GM13977 (cell line): ENCODE results near the gene ARHGAP9.

Source experiments
- DNase-seq: peaks from one replicate; pipeline ENCODE4 v3.0.0; 2012; ENCODE audit warnings: low spot score
- in situ Hi-C: fragments of 300-500 bp; cut with MboI; formaldehyde crosslinking; loops from one replicate; pipeline ENCODE4 v1.12.0; 2022; ENCODE audit warnings: low sequenced_read_pairs, low pct_unique_long_range_greater_than_20kb, mixed read lengths, inconsistent platforms; ENCODE audit not compliant: unreplicated experiment
- TF ChIP-seq, protein P1 (sequence below): IDR thresholded peaks from 2 replicates; pipeline ENCODE4 v1.5.1; 2012; ENCODE audit warnings: mild to moderate bottlenecking, control low read depth; ENCODE audit not compliant: insufficient read depth; ENCODE audit errors: extremely low read depth, missing control alignments

The ARHGAP9 gene

DNA sequence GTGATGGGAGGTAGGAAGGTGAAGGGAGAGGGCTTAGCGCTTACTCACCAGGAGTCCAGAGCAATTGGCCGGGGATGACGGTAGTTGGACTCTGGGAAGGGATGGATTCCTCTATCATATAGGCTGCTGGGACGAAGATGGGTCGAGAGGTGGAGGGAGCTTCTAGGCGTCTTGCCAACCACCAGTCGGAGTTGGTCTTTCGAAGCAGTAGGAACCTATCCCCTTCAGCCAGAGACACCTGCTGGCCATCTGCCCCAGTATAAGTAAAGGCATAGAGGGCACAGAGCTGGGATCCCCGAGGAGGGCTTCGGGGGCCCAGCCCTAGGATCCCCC is 657 bp downstream of the ARHGAP9 start:
- in situ Hi-C loops, result no loop called here
- no peak for DNase-seq
- TF ChIP-seq, protein P1, sequence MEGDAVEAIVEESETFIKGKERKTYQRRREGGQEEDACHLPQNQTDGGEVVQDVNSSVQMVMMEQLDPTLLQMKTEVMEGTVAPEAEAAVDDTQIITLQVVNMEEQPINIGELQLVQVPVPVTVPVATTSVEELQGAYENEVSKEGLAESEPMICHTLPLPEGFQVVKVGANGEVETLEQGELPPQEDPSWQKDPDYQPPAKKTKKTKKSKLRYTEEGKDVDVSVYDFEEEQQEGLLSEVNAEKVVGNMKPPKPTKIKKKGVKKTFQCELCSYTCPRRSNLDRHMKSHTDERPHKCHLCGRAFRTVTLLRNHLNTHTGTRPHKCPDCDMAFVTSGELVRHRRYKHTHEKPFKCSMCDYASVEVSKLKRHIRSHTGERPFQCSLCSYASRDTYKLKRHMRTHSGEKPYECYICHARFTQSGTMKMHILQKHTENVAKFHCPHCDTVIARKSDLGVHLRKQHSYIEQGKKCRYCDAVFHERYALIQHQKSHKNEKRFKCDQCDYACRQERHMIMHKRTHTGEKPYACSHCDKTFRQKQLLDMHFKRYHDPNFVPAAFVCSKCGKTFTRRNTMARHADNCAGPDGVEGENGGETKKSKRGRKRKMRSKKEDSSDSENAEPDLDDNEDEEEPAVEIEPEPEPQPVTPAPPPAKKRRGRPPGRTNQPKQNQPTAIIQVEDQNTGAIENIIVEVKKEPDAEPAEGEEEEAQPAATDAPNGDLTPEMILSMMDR, result no peak

DNA sequence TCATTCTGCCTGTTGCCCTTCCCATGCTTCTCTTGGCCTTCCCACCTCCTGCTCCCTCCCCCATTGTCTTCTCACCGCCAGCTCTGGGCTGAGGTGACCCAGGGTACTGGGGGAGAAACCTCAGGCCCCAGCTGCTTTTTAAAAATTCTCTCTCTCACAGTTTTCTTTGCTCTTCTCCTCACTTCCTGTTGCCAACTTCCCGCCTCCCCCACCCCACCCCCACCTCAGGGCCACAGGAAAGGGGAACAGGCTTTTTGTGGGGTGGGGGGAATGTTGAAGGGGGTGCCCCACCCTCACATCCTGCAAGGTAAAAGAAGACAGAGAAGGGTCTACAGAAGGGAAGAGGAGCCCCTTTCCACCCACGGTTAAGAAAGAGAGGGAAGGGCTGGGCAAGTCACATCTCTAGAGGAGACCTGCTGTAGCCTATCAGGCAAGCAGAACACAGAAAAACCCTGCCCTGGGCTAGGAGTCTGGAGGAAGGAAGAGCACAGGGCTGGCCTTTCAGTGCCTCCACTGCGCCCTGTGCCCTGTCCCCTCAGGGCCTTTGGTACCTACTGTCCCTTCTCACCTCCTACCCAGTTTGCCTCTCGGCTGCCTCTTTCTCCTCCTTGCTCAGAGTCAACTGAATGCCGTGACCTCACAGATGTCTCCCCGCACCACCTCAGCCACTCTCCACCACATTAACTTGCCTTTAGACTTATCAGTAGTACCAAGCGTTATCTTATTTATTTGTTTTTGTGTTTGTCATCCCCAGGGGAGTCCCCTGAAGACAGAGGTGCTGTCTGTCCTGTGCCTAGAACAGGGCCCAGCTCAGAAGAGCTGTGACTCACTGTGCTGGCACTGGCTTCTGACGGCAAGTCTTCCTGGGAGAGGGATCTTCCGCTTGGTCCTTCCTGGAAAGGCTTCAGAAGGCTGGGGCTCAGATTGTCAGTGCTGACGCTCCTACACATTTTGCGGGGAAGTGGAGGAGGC is 1.7 kb downstream of the ARHGAP9 start:
- in situ Hi-C loops, result no loop called here
- TF ChIP-seq, protein P1, result no peak
- peak; percentile 71 for DNase-seq

DNA sequence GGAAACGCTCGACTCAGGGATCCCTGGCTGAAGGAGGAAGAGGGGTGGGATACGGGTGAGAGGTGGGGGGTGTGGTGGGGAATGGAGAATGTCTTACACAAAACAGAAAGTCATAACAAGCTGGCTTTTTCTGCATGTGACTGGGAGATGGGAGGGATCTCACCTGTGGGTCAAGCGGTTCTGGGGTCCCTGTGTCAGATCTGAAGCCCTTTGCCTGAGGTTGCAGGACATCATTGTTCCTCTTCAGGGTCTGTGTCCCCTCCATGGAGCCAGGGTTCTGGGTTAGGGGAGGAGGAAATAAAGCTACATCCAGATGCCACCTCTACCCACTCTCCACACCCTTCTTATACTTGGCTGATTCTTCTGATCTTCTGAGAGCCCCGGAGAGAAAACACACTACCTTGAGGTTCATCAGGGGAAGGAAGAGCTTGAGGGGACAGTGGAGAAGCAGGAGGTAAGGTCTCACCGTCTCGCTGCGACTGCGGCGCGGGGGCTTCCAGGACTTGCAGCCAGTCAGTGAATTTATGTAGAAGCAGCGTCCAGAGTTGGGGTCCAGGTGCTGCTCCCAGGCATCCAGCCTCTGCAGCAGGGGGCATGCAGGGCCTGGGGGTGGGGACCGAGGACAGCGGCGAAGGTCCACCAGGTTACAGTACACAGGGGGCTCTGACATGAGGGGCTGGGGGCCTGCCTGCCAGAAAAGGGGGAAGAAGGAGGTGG is 2.5 kb downstream of the ARHGAP9 start:
- no peak for DNase-seq
- in situ Hi-C loops, result no loop called here
- TF ChIP-seq, protein P1, result no peak

DNA sequence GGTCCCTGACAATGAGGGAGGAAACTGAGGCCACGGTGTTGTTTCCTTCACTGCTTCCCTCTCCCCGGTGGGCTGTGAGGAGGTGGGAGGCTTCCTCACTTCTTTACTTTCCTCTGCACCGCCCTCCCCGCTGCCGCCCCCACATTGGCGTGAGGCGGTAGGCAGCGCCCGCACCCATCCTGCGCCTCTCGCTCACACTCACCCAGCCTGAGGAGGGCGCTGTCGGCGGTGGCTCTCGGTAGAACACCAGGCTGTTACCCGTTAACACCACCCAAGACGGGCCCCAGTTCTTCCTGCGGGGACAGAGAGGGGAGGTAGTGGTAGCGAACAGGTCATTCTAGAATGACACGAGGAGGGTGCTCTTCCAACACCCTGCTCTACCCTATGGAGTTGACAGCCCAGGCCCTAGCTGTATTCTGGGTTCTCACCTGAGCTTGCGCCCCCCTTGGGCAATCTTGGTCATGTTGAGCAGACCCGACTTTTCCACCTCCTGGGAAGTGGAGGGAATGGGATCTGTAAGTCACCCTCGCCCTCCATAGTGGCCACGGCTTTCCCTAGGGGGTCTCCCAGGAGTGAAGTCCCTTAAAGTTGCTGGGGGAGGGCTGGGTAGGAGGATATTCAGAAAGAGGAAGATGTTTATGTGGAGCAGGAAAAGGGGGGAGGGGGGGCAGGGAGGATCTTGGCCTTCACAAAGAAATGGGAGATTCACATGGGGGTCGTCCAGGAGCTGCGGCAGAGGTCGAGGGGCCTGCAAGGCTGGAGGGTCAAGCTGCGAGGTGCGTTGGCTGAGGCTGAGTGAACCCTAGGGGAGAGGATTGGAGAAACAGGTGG is 3.3 kb downstream of the ARHGAP9 start:
- TF ChIP-seq, protein P1, result peak; percentile 90
- peak; percentile 86 for DNase-seq
- in situ Hi-C loops, result no loop called here

DNA sequence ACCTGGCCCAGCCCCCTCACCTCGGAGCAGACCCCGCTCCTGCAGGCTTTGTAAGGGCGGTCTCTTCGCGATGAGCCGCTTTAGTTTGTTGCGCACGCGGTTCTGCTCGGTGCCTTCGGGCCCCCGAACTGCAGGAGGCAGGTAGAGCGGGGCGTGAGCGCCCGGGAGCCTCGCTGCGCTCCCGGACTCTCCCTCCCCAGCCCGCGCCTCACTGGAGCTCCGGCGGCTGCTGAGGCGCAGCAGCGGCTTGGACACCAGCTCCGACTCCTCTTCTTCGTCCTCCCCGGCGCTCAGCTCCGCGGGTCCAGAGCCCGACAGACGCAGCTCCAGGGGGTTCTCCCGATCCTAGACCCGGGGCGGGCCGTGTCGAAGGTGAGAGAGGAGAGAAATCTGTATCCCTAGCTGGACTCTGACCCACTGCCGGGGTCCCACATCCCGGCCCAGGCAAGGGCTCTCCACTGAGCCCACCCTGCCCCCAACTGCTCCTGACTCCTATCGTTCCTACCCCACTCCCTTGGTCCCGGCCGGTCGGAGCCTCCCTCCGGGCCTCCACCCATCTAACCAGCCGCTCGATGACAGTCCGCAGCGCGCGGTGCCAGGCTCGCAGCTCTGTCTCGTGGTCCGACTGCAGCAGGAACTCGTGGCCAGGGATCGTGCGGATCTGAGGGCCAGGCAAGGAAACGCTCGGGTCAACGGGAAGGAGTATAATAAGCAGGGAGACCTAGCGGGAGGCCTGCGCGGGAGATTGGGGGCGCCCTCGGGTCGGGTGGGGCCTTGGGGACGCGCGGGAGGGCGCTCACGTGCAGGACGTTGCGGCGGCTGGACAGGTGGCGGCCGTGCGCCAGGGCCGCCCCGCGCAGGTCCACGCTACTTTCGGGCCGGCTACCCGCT is 4.2 kb downstream of the ARHGAP9 start:
- DNase-seq, result no peak
- in situ Hi-C loops, result no loop called here

More for the DNA sequence above, 4.2 kb downstream of the ARHGAP9 start:
- TF ChIP-seq, protein P1, result no peak
